IMR-90 (cell line): Measurements from ENCODE around the gene GTF2A1. TPM values are rescaled to one million over a fixed set of nuclear protein-coding genes. Genes with fewer than 3 reads are reported as not detected.

Source experiments
- ATAC-seq: fragments of 200-7000 bp; cut with Tn5 transposase; 2 replicates; pipeline ENCODE4 v1.9.1; 2020; ENCODE audit warnings: low read depth, mild to moderate bottlenecking, moderate library complexity
- BruUV-seq: library from RNA; stranded (reverse); fragments of 400-500 nt; replicated peaks from 2 replicates; lab custom pipeline; 2021; lab: Mats Ljungman, UMichigan
- CTCF ChIA-PET: fragments of 300-600 bp; formaldehyde crosslinking; extraction: SDS; loops from one replicate; lab custom pipeline; 2021; ENCODE audit warnings: antibody characterized with exemption; lab: Yijun Ruan, JAX
- POLR2A ChIA-PET: fragments of 300-600 bp; sonication (Branson Sonifier 250); formaldehyde crosslinking; loops from one replicate; lab custom pipeline; 2022; ENCODE audit warnings: antibody characterized with exemption; ENCODE audit not compliant: unreplicated experiment; lab: Charles Lee
- DNase-seq: peaks from one replicate; pipeline ENCODE4 v3.0.0; 2013
- H2AFZ ChIP-seq: replicated peaks from 2 replicates; pipeline ENCODE3; 2013; ENCODE audit warnings: low read length, mild to moderate bottlenecking; ENCODE audit not compliant: poor library complexity
- H2AK5ac ChIP-seq: 2 replicates; pipeline ENCODE4 v1.6.1; 2013; ENCODE audit warnings: low read depth, low read length, inconsistent platforms
- H2AK9ac ChIP-seq: replicated peaks from 2 replicates; pipeline ENCODE3; 2013; ENCODE audit warnings: mild to moderate bottlenecking, low read depth, low read length, moderate library complexity; ENCODE audit not compliant: poor library complexity
- H2BK120ac ChIP-seq: 2 replicates; pipeline ENCODE4 v1.6.1; 2013; ENCODE audit warnings: low read depth, low read length, inconsistent platforms
- H2BK15ac ChIP-seq: 3 replicates; pipeline ENCODE4 v1.6.1; 2013; ENCODE audit warnings: low read depth, low read length, inconsistent platforms
- H2BK20ac ChIP-seq: 2 replicates; pipeline ENCODE4 v1.6.1; 2013; ENCODE audit warnings: low read depth, mild to moderate bottlenecking, inconsistent platforms, low read length, moderate library complexity
- H2BK5ac ChIP-seq: 2 replicates; pipeline ENCODE4 v1.6.1; 2013; ENCODE audit warnings: mild to moderate bottlenecking, low read depth, low read length, inconsistent platforms; ENCODE audit not compliant: poor library complexity, severe bottlenecking
- H3K14ac ChIP-seq: replicated peaks from 2 replicates; pipeline ENCODE4 v1.6.1; 2013; ENCODE audit warnings: low read depth, low read length, inconsistent platforms
- H3K18ac ChIP-seq: 2 replicates; pipeline ENCODE4 v1.6.1; 2013; ENCODE audit warnings: low read depth, low read length, control low read depth
- H3K23ac ChIP-seq: 2 replicates; pipeline ENCODE4 v1.6.1; 2013; ENCODE audit warnings: low read depth, low read length, inconsistent platforms
- H3K27ac ChIP-seq: 2 replicates; pipeline ENCODE4 v1.5.1; 2013; ENCODE audit warnings: mild to moderate bottlenecking, control low read depth, low read length; ENCODE audit not compliant: insufficient read depth
- H3K27me3 ChIP-seq: 2 replicates; pipeline ENCODE4 v1.6.1; 2013; ENCODE audit warnings: low read length; ENCODE audit not compliant: control insufficient read depth, insufficient read depth
- H3K36me3 ChIP-seq: 2 replicates; pipeline ENCODE4 v1.6.1; 2013; ENCODE audit warnings: low read length, mixed read lengths; ENCODE audit not compliant: control insufficient read depth, insufficient read depth
- H3K4ac ChIP-seq: 2 replicates; pipeline ENCODE4 v1.6.1; 2013; ENCODE audit warnings: low read depth, low read length, inconsistent platforms
- H3K4me1 ChIP-seq: 2 replicates; pipeline ENCODE4 v1.6.1; 2013; ENCODE audit warnings: low read length, mixed read lengths; ENCODE audit not compliant: control insufficient read depth, insufficient read depth
- H3K4me2 ChIP-seq: 2 replicates; pipeline ENCODE4 v1.6.1; 2013; ENCODE audit warnings: low read depth, mild to moderate bottlenecking, control low read depth, low read length, moderate library complexity
- H3K4me3 ChIP-seq: 2 replicates; pipeline ENCODE4 v1.5.1; 2013; ENCODE audit warnings: low read depth, mild to moderate bottlenecking, control low read depth, low read length, moderate library complexity; ENCODE audit not compliant: insufficient read depth
- H3K56ac ChIP-seq: 2 replicates; pipeline ENCODE4 v1.6.1; 2013; ENCODE audit warnings: low read length, inconsistent platforms; ENCODE audit not compliant: insufficient read depth; ENCODE audit errors: extremely low read depth
- H3K79me1 ChIP-seq, 2 experiments: 2 replicates each; pipeline ENCODE4 v1.6.1; 2013; ENCODE audit warnings: low read length in 2 of 2, inconsistent platforms in 1 of 2, low read depth in 1 of 2
- H3K9ac ChIP-seq: 2 replicates; pipeline ENCODE4 v1.6.1; 2013; ENCODE audit warnings: low read depth, low read length, control low read depth
- H3K9me1 ChIP-seq: 2 replicates; pipeline ENCODE4 v1.6.1; 2013; ENCODE audit warnings: low read length, inconsistent platforms; ENCODE audit not compliant: insufficient read depth
- H3K9me3 ChIP-seq: 2 replicates; pipeline ENCODE4 v1.6.1; 2013; ENCODE audit warnings: low read length; ENCODE audit not compliant: control insufficient read depth, insufficient read depth
- H4K20me1 ChIP-seq: 2 replicates; pipeline ENCODE4 v1.6.1; 2013; ENCODE audit warnings: low read length, inconsistent platforms; ENCODE audit not compliant: insufficient read depth
- H4K5ac ChIP-seq: 2 replicates; pipeline ENCODE4 v1.6.1; 2013; ENCODE audit warnings: mild to moderate bottlenecking, low read depth, low read length, control low read depth
- H4K8ac ChIP-seq, 2 experiments: 2 replicates each; pipeline ENCODE4 v1.6.1; 2013; ENCODE audit warnings: low read depth in 2 of 2, low read length in 2 of 2, control low read depth in 1 of 2, inconsistent platforms in 1 of 2
- H4K91ac ChIP-seq: 2 replicates; pipeline ENCODE4 v1.6.1; 2013; ENCODE audit warnings: low read depth, low read length, inconsistent platforms; ENCODE audit not compliant: insufficient read depth
- BHLHE40 ChIP-seq: fragments of 150-350 bp; IDR thresholded peaks from 2 replicates; pipeline ENCODE4 v1.6.1; 2016; ENCODE audit warnings: mild to moderate bottlenecking, low read depth, low read length
- CEBPB ChIP-seq: IDR thresholded peaks from 2 replicates; pipeline ENCODE4 v1.6.1; 2012; ENCODE audit warnings: low read depth, low read length, improper control_type of control experiment
- CHD1 ChIP-seq: IDR thresholded peaks from 2 replicates; pipeline ENCODE4 v1.6.1; 2012; ENCODE audit warnings: low read depth, low read length, improper control_type of control experiment
- FOS ChIP-seq: fragments of 150-350 bp; IDR thresholded peaks from 2 replicates; pipeline ENCODE4 v1.6.1; 2016; ENCODE audit warnings: low read depth, low read length
- MAFK ChIP-seq: IDR thresholded peaks from 2 replicates; pipeline ENCODE4 v1.6.1; 2012; ENCODE audit warnings: low read depth, low read length, improper control_type of control experiment
- MAZ ChIP-seq: IDR thresholded peaks from 2 replicates; pipeline ENCODE4 v1.6.1; 2012; ENCODE audit warnings: low read depth, mild to moderate bottlenecking, low read length, improper control_type of control experiment, moderate library complexity, borderline replicate concordance
- MXI1 ChIP-seq: IDR thresholded peaks from 2 replicates; pipeline ENCODE4 v1.6.1; 2012; ENCODE audit warnings: low read depth, mild to moderate bottlenecking, low read length, moderate library complexity, borderline replicate concordance
- NFE2L2 ChIP-seq: fragments of 150-350 bp; IDR thresholded peaks from 2 replicates; pipeline ENCODE4 v1.6.1; 2016; ENCODE audit warnings: low read depth, mild to moderate bottlenecking, low read length
- POLR2A ChIP-seq: IDR thresholded peaks from 2 replicates; pipeline ENCODE4 v1.6.1; 2012; ENCODE audit warnings: mild to moderate bottlenecking, low read depth, low read length
- RAD21 ChIP-seq: IDR thresholded peaks from 2 replicates; pipeline ENCODE4 v1.6.1; 2012; ENCODE audit warnings: low read length, improper control_type of control experiment
- RCOR1 ChIP-seq: IDR thresholded peaks from 2 replicates; pipeline ENCODE4 v1.6.1; 2012; ENCODE audit warnings: mild to moderate bottlenecking, low read length, improper control_type of control experiment; ENCODE audit not compliant: insufficient replicate concordance
- RFX5 ChIP-seq: IDR thresholded peaks from 2 replicates; pipeline ENCODE4 v1.8.0; 2012; ENCODE audit warnings: low read depth, mild to moderate bottlenecking, low read length, moderate library complexity
- SMC3 ChIP-seq: fragments of 150-350 bp; IDR thresholded peaks from 2 replicates; pipeline ENCODE4 v1.6.1; 2016; ENCODE audit warnings: low read depth, mild to moderate bottlenecking, antibody characterized with exemption, low read length, moderate library complexity
- USF2 ChIP-seq: fragments of 150-350 bp; IDR thresholded peaks from 2 replicates; pipeline ENCODE4 v1.6.1; 2017; ENCODE audit warnings: mild to moderate bottlenecking, antibody characterized with exemption, low read length, low read depth
- WGBS, 2 experiments: methylation state at CpG; one replicate each; pipeline versions ENCODE4 v1.1.5 to v1.1.7; 2013; ENCODE audit warnings: missing lambda C conversion rate in 2 of 2; ENCODE audit not compliant: insufficient read length in 1 of 2; ENCODE audit errors: extremely low coverage in 2 of 2; 5-methylcytosine and 5-hydroxymethylcytosine counted together
- dilution Hi-C: fragments of 300-500 bp; cut with HindIII; formaldehyde crosslinking; loops from one replicate; pipeline ENCODE4 v1.14.3; 2018; ENCODE audit warnings: low sequenced_read_pairs; ENCODE audit not compliant: unreplicated experiment
- in situ Hi-C: fragments of 300-500 bp; cut with MboI; formaldehyde crosslinking; loops from 3 replicates; pipeline ENCODE4 v1.14.3; 2019; ENCODE audit warnings: low sequenced_read_pairs, inconsistent platforms, mixed read lengths
- intact Hi-C: fragments of 100-400 bp; cut with micrococcal nuclease; formaldehyde crosslinking; loops from 2 replicates; pipeline ENCODE4 v1.10.0; 2022
- polyA plus RNA-seq, 3 experiments: library from polyadenylated mRNA; depleted of rRNA; stranded (reverse); fragments of >200 nt; gene quantifications; 2 replicates each; pipeline ENCODE4 v1.2.3, GENCODE V29; 2012; ENCODE audit warnings: low replicate concordance in 1 of 3
- total RNA-seq: library from RNA; depleted of rRNA; stranded (reverse); fragments of >200 nt; gene quantifications from 2 replicates; pipeline ENCODE4 v1.2.3, GENCODE V29; 2012
- TF ChIP-seq, protein P1 (sequence below): conservative IDR thresholded peaks from 2 replicates; pipeline ENCODE4 v1.5.1; 2012; ENCODE audit warnings: mild to moderate bottlenecking, low read depth, low read length, improper control_type of control experiment
- TF ChIP-seq, protein P2 (sequence below): fragments of 150-350 bp; IDR thresholded peaks from 2 replicates; pipeline ENCODE4 v1.6.1; 2016; ENCODE audit warnings: low read depth, mild to moderate bottlenecking, low read length, moderate library complexity, borderline replicate concordance

GTF2A1 gene
- total and polyA plus RNA-seq, 2 of the 4 experiments (the other 2 are of a cell fraction) = 16.0 to 60.4 TPM

DNA sequence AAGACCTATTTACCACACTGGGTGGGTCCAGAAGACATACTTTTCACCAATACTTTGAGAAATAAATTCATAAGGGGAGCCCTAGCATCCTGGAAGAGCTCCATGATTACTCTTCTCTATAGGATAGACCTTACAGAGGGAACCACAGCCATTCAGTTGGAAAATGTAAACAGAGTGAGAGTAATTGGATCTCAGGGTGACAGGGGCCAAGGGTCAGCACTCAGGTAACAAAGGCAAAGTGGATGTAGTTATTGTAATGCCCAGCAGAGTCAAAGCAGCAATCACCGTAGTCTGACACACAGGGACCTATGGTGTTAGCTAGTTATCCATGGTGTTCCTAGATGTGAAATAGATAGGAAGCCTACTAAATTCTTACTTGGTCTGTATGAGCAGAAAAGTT, 10.8 kb upstream of the GTF2A1 start:
- Histone ChIP-seq H2BK5ac (no peak overlapping the region), H2BK120ac (no peak overlapping the region), H4K8ac (no peak overlapping the region), H2AK5ac (no peak overlapping the region), H3K9me3 (no peaks in the 10 kb centered on the region), H3K4ac (no peak overlapping the region), H3K36me3 (no peaks in the 10 kb centered on the region), H2AFZ (no peak overlapping the region), H3K14ac (no peak overlapping the region), H4K20me1 (no peaks in the 10 kb centered on the region), H3K18ac (no peak overlapping the region), H3K79me1 (no peaks in the 10 kb centered on the region), H2BK20ac (no peak overlapping the region), H3K23ac (no peak overlapping the region), H3K4me2 (no peak overlapping the region), H3K9me1 (no peaks in the 10 kb centered on the region), H4K91ac (no peak overlapping the region), H2BK15ac (no peak overlapping the region), H3K4me3 (no peak overlapping the region), H3K27ac (no peak overlapping the region), H3K56ac (no peak overlapping the region), H2AK9ac (no peak overlapping the region), H3K9ac (no peak overlapping the region), H3K4me1 (no peaks in the 10 kb centered on the region), H4K5ac (no peak overlapping the region), H3K27me3 (no peaks in the 10 kb centered on the region)
- ChIA-PET POLR2A (no interaction called here), CTCF (interaction anchor here (0.6 kb wide), 1 partner anchor 1566 kb away, joined by 3 read pairs; no protein-coding TSS in a partner anchor)
- whole genome bisulfite sequencing, 2 experiments = no CpG with 5 or more reads among the region's 1 CpG
- BruUV-seq = no TSS peak
- TF ChIP-seq MAFK = no peak
- no peak for TF ChIP-seq RFX5
- TF ChIP-seq MAZ = no peak
- no peak for TF ChIP-seq POLR2A
- TF ChIP-seq RCOR1 = no peak
- no peak for TF ChIP-seq RAD21
- no peak for TF ChIP-seq CEBPB
- TF ChIP-seq BHLHE40 = no peak
- no peak for TF ChIP-seq CHD1
- TF ChIP-seq NFE2L2 = no peak
- TF ChIP-seq USF2 = no peak
- TF ChIP-seq MXI1 = no peak
- TF ChIP-seq FOS = no peak
- TF ChIP-seq, protein P1, sequence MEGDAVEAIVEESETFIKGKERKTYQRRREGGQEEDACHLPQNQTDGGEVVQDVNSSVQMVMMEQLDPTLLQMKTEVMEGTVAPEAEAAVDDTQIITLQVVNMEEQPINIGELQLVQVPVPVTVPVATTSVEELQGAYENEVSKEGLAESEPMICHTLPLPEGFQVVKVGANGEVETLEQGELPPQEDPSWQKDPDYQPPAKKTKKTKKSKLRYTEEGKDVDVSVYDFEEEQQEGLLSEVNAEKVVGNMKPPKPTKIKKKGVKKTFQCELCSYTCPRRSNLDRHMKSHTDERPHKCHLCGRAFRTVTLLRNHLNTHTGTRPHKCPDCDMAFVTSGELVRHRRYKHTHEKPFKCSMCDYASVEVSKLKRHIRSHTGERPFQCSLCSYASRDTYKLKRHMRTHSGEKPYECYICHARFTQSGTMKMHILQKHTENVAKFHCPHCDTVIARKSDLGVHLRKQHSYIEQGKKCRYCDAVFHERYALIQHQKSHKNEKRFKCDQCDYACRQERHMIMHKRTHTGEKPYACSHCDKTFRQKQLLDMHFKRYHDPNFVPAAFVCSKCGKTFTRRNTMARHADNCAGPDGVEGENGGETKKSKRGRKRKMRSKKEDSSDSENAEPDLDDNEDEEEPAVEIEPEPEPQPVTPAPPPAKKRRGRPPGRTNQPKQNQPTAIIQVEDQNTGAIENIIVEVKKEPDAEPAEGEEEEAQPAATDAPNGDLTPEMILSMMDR = no peak
- no peak for TF ChIP-seq SMC3
- TF ChIP-seq, protein P2, sequence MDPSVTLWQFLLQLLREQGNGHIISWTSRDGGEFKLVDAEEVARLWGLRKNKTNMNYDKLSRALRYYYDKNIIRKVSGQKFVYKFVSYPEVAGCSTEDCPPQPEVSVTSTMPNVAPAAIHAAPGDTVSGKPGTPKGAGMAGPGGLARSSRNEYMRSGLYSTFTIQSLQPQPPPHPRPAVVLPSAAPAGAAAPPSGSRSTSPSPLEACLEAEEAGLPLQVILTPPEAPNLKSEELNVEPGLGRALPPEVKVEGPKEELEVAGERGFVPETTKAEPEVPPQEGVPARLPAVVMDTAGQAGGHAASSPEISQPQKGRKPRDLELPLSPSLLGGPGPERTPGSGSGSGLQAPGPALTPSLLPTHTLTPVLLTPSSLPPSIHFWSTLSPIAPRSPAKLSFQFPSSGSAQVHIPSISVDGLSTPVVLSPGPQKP = no peak
- no peak for DNase-seq
- dilution Hi-C loops = no loop called here
- intact Hi-C loops = no loop called here
- in situ Hi-C loops = no loop called here
- ATAC-seq = no peak
